Tibial nerve (tissue), 4 donors: ENCODE measurements around the gene BMPR1B.

ENCODE experiments used
- EP300 ChIP-seq, 2 donors: sonication (generic); formaldehyde crosslinking; IDR thresholded peaks; one replicate each; pipeline ENCODE4 v1.6.1; 2017; ENCODE audit warnings: antibody characterized with exemption in 2 of 2, mild to moderate bottlenecking in 1 of 2
- POLR2A ChIP-seq, 2 donors: fragments of 450-650 bp; IDR thresholded peaks; one replicate each; pipeline ENCODE4 v1.6.1; 2017; ENCODE audit warnings: antibody characterized with exemption in 2 of 2, mild to moderate bottlenecking in 2 of 2, moderate library complexity in 2 of 2
- TF ChIP-seq, protein P1 (sequence below), 5 experiments: fragments of 200-600 bp in 3 of 5; fragments of 450-650 bp in 2 of 5; sonication (generic) in 3 of 5; IDR thresholded peaks; one replicate each; pipeline ENCODE4 v1.5.1; 2016 to 2019; ENCODE audit warnings: antibody characterized with exemption in 5 of 5, mild to moderate bottlenecking in 3 of 5, moderate library complexity in 2 of 5

DNA sequence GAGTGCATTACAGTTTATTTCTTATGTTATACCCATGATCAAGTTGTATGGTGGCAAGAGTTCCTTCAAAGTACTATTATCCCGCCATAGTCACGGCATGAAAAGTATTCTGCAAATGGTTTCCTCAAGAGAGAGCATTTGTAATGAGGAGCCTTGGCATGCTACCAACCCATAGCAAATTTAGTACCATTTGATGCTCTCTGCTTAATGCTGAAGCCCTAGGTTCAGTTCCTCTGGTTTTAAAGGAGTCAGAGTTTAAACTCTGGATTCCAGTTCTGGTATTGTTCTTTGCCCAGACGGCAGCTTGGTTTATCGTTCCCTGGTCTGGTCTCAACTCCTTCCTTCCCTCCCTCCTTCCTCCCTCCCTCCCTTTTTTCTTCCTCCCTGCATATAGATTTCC is 371.3 kb downstream of the BMPR1B start:
- TF ChIP-seq, protein P1, sequence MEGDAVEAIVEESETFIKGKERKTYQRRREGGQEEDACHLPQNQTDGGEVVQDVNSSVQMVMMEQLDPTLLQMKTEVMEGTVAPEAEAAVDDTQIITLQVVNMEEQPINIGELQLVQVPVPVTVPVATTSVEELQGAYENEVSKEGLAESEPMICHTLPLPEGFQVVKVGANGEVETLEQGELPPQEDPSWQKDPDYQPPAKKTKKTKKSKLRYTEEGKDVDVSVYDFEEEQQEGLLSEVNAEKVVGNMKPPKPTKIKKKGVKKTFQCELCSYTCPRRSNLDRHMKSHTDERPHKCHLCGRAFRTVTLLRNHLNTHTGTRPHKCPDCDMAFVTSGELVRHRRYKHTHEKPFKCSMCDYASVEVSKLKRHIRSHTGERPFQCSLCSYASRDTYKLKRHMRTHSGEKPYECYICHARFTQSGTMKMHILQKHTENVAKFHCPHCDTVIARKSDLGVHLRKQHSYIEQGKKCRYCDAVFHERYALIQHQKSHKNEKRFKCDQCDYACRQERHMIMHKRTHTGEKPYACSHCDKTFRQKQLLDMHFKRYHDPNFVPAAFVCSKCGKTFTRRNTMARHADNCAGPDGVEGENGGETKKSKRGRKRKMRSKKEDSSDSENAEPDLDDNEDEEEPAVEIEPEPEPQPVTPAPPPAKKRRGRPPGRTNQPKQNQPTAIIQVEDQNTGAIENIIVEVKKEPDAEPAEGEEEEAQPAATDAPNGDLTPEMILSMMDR (IDR thresholded peaks at IDR 0.05): no peak
- TF ChIP-seq POLR2A (IDR thresholded peaks at IDR 0.05) (no peak), EP300 (IDR thresholded peaks at IDR 0.05) (no peak)
